GM12878 (cell line): ENCODE results near the gene LRP5. TPM values are rescaled to one million over a fixed set of nuclear protein-coding genes. Genes with fewer than 3 reads are reported as not detected.

Source experiments
- CBX5 ChIP-seq: sonication (generic); IDR thresholded peaks from 2 replicates; pipeline ENCODE4 v1.6.1; 2016; ENCODE audit warnings: low read depth, moderate library complexity, mild to moderate bottlenecking, inconsistent platforms
- CHD1 ChIP-seq: IDR thresholded peaks from 2 replicates; pipeline ENCODE4 v1.6.1; 2012; ENCODE audit warnings: low read depth, low read length, improper control_type of control experiment
- CREM ChIP-seq: IDR thresholded peaks from 2 replicates; pipeline ENCODE4 v1.6.1; 2014; ENCODE audit warnings: antibody characterized with exemption, low read depth
- FOS ChIP-seq: IDR thresholded peaks from 3 replicates; pipeline ENCODE4 v1.6.1; 2011; ENCODE audit warnings: borderline replicate concordance; ENCODE audit not compliant: insufficient read length; ENCODE audit errors: extremely low read depth
- IKZF2 ChIP-seq, 2 experiments: fragments of 450-650 bp; IDR thresholded peaks; 2 replicates each; pipeline ENCODE4 v1.6.1; 2017; ENCODE audit warnings: mild to moderate bottlenecking in 2 of 2, moderate library complexity in 2 of 2
- JUND ChIP-seq: IDR thresholded peaks from 2 replicates; pipeline ENCODE4 v1.6.1; 2012; ENCODE audit warnings: low read depth, mild to moderate bottlenecking, low read length, improper control_type of control experiment, moderate library complexity
- KLF5 ChIP-seq: fragments of 450-650 bp; IDR thresholded peaks from 2 replicates; pipeline ENCODE4 v1.6.1; 2014; ENCODE audit warnings: mild to moderate bottlenecking; ENCODE audit not compliant: partially characterized antibody
- TCF12 ChIP-seq: IDR thresholded peaks from 2 replicates; pipeline ENCODE4 v1.6.1; 2011; ENCODE audit warnings: low read depth, mild to moderate bottlenecking, low read length
- polyA plus RNA-seq, 11 experiments: library from polyadenylated mRNA; depleted of rRNA in 4 of 11; unstranded in 6 of 11; stranded (reverse) in 5 of 11; fragments of >200 nt; fragmentation: Nextera tagmentation in 4 of 11; fragmentation: Illumina TruSeq in 1 of 11; extraction: Ambion mirVana in 4 of 11; extraction: Trizol in 1 of 11; gene quantifications; 1 replicate in 1 of 11; 2 replicates in 10 of 11; pipeline versions ENCODE4 v1.2.1 to v1.2.3, GENCODE V29; 2011 to 2016; ENCODE audit warnings: inconsistent platforms in 2 of 11, missing spikeins in 2 of 11, low read depth in 1 of 11
- total RNA-seq, 4 experiments: library from RNA; depleted of rRNA in 3 of 4; stranded (reverse); fragments of >200 nt in 3 of 4; fragmentation: Illumina TruSeq in 1 of 4; extraction: Trizol in 1 of 4; gene quantifications; 2 replicates each; pipeline versions ENCODE4 v1.2.1 to v1.2.3, GENCODE V29; 2013 to 2021
- TF ChIP-seq, protein P1 (sequence below): fragments of 450-650 bp; IDR thresholded peaks from 2 replicates; pipeline ENCODE4 v1.6.1; 2017; ENCODE audit warnings: mild to moderate bottlenecking, low read depth, inconsistent platforms; ENCODE audit not compliant: poor library complexity, severe bottlenecking
- TF ChIP-seq, protein P2 (sequence below): fragments of 450-650 bp; formaldehyde crosslinking; IDR thresholded peaks from 2 replicates; pipeline ENCODE4 v1.4.0; 2020; ENCODE audit warnings: mild to moderate bottlenecking, moderate library complexity
- TF ChIP-seq, protein P3 (sequence below): fragments of 450-650 bp; IDR thresholded peaks from 2 replicates; pipeline ENCODE4 v1.6.1; 2014; ENCODE audit warnings: mild to moderate bottlenecking
- TF ChIP-seq, protein P4 (sequence below): fragments of 450-650 bp; IDR thresholded peaks from 2 replicates; pipeline ENCODE4 v1.6.1; 2016; ENCODE audit warnings: mild to moderate bottlenecking, moderate library complexity, borderline replicate concordance
- TF ChIP-seq, protein P5 (sequence below): fragments of 450-650 bp; conservative IDR thresholded peaks from 2 replicates; pipeline ENCODE4 v1.6.1; 2017; ENCODE audit warnings: mild to moderate bottlenecking, moderate library complexity

LRP5 gene
- total and polyA plus RNA-seq, 10 of the 15 experiments (the other 5 are each of a cell fraction or from before 2014, with no cell fraction given) = 0.37 to 34.0 (median 6.6) TPM

DNA sequence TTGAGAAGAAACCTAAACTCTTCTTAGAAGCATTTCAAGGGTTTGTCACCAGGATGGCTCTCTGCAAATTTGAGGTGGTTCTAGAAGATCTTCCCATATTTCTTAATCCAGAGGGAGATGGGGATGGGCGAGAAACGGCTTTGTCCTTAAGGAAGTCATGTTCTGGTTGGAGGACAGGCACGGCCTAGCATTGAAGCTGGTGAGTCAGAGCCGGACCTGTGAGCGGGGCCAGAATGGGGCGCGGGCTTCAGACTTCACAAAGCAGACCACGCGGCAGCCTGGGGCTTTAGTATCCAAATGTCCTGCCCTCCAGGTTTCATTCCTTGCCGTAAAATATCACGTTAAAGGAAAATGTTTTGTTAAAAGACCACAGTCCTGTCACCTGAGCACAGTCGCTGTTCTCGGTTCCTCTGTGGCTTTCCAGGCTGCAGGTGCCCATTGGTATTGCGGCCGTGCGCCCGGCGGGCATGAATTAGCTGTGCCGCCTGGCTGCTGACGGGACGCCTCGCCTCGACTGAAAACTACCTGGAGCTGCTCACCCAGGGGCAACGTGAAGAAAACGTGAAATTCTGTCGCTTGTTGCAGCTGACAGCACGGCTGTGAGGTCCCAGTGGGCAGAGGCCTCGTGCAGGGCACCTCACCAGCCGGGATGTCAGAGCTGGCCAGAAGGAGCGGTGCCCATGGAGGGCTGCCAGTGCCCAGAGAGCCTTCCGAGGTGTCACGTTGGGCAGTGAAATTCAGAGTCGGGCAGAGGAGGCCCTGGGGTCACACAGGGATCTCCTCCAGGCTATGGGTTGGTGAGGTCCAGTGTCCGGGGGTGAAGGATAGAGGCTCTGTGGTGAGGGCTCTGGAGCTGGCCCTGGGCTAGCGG, 59.0 kb downstream of the LRP5 start (continued):
- TF ChIP-seq, protein P1, sequence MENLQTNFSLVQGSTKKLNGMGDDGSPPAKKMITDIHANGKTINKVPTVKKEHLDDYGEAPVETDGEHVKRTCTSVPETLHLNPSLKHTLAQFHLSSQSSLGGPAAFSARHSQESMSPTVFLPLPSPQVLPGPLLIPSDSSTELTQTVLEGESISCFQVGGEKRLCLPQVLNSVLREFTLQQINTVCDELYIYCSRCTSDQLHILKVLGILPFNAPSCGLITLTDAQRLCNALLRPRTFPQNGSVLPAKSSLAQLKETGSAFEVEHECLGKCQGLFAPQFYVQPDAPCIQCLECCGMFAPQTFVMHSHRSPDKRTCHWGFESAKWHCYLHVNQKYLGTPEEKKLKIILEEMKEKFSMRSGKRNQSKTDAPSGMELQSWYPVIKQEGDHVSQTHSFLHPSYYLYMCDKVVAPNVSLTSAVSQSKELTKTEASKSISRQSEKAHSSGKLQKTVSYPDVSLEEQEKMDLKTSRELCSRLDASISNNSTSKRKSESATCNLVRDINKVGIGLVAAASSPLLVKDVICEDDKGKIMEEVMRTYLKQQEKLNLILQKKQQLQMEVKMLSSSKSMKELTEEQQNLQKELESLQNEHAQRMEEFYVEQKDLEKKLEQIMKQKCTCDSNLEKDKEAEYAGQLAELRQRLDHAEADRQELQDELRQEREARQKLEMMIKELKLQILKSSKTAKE = no peak
- TF ChIP-seq, protein P2, sequence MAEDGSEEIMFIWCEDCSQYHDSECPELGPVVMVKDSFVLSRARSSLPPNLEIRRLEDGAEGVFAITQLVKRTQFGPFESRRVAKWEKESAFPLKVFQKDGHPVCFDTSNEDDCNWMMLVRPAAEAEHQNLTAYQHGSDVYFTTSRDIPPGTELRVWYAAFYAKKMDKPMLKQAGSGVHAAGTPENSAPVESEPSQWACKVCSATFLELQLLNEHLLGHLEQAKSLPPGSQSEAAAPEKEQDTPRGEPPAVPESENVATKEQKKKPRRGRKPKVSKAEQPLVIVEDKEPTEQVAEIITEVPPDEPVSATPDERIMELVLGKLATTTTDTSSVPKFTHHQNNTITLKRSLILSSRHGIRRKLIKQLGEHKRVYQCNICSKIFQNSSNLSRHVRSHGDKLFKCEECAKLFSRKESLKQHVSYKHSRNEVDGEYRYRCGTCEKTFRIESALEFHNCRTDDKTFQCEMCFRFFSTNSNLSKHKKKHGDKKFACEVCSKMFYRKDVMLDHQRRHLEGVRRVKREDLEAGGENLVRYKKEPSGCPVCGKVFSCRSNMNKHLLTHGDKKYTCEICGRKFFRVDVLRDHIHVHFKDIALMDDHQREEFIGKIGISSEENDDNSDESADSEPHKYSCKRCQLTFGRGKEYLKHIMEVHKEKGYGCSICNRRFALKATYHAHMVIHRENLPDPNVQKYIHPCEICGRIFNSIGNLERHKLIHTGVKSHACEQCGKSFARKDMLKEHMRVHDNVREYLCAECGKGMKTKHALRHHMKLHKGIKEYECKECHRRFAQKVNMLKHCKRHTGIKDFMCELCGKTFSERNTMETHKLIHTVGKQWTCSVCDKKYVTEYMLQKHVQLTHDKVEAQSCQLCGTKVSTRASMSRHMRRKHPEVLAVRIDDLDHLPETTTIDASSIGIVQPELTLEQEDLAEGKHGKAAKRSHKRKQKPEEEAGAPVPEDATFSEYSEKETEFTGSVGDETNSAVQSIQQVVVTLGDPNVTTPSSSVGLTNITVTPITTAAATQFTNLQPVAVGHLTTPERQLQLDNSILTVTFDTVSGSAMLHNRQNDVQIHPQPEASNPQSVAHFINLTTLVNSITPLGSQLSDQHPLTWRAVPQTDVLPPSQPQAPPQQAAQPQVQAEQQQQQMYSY (CRISPR knock-in tag) = no peak
- no peak for TF ChIP-seq CBX5
- TF ChIP-seq CHD1 = no peak
- 0 out of 2 replicates have a peak, but pooled peaks have one; percentile 8 for TF ChIP-seq CREM
- TF ChIP-seq KLF5 = no peak
- TF ChIP-seq TCF12 = 0 out of 2 replicates have a peak, but pooled peaks have one; percentile 14
- TF ChIP-seq FOS = no peak
- TF ChIP-seq IKZF2 (IDR thresholded peaks at IDR 0.05) = peak; percentile 12 to 54
- TF ChIP-seq, protein P3, sequence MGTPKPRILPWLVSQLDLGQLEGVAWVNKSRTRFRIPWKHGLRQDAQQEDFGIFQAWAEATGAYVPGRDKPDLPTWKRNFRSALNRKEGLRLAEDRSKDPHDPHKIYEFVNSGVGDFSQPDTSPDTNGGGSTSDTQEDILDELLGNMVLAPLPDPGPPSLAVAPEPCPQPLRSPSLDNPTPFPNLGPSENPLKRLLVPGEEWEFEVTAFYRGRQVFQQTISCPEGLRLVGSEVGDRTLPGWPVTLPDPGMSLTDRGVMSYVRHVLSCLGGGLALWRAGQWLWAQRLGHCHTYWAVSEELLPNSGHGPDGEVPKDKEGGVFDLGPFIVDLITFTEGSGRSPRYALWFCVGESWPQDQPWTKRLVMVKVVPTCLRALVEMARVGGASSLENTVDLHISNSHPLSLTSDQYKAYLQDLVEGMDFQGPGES = no peak
- no peak for TF ChIP-seq JUND
- TF ChIP-seq, protein P4, sequence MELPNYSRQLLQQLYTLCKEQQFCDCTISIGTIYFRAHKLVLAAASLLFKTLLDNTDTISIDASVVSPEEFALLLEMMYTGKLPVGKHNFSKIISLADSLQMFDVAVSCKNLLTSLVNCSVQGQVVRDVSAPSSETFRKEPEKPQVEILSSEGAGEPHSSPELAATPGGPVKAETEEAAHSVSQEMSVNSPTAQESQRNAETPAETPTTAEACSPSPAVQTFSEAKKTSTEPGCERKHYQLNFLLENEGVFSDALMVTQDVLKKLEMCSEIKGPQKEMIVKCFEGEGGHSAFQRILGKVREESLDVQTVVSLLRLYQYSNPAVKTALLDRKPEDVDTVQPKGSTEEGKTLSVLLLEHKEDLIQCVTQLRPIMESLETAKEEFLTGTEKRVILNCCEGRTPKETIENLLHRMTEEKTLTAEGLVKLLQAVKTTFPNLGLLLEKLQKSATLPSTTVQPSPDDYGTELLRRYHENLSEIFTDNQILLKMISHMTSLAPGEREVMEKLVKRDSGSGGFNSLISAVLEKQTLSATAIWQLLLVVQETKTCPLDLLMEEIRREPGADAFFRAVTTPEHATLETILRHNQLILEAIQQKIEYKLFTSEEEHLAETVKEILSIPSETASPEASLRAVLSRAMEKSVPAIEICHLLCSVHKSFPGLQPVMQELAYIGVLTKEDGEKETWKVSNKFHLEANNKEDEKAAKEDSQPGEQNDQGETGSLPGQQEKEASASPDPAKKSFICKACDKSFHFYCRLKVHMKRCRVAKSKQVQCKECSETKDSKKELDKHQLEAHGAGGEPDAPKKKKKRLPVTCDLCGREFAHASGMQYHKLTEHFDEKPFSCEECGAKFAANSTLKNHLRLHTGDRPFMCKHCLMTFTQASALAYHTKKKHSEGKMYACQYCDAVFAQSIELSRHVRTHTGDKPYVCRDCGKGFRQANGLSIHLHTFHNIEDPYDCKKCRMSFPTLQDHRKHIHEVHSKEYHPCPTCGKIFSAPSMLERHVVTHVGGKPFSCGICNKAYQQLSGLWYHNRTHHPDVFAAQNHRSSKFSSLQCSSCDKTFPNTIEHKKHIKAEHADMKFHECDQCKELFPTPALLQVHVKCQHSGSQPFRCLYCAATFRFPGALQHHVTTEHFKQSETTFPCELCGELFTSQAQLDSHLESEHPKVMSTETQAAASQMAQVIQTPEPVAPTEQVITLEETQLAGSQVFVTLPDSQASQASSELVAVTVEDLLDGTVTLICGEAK = no peak
- TF ChIP-seq, protein P5, sequence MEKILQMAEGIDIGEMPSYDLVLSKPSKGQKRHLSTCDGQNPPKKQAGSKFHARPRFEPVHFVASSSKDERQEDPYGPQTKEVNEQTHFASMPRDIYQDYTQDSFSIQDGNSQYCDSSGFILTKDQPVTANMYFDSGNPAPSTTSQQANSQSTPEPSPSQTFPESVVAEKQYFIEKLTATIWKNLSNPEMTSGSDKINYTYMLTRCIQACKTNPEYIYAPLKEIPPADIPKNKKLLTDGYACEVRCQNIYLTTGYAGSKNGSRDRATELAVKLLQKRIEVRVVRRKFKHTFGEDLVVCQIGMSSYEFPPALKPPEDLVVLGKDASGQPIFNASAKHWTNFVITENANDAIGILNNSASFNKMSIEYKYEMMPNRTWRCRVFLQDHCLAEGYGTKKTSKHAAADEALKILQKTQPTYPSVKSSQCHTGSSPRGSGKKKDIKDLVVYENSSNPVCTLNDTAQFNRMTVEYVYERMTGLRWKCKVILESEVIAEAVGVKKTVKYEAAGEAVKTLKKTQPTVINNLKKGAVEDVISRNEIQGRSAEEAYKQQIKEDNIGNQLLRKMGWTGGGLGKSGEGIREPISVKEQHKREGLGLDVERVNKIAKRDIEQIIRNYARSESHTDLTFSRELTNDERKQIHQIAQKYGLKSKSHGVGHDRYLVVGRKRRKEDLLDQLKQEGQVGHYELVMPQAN = 0 out of 2 replicates have a peak, but pooled peaks have one; percentile 25
